K562 (cell line): ENCODE data around the gene NPNT.

ENCODE experiments used
- BRCA1 ChIP-seq, 2 experiments: fragments of 450-650 bp in 1 of 2; sonication (generic) in 1 of 2; formaldehyde crosslinking in 1 of 2; IDR thresholded peaks; 2 replicates each; pipeline versions ENCODE4 v1.5.0 to v1.6.1; 2017 to 2020; ENCODE audit warnings: mild to moderate bottlenecking in 1 of 2, missing genetic modification reagents in 1 of 2
- HDAC1 ChIP-seq, 2 experiments: fragments of 450-650 bp; IDR thresholded peaks; 2 replicates each; pipeline ENCODE4 v1.6.1; 2016 to 2017; ENCODE audit warnings: inconsistent platforms in 1 of 2, mild to moderate bottlenecking in 1 of 2, moderate library complexity in 1 of 2
- NFRKB ChIP-seq: fragments of 450-650 bp; IDR thresholded peaks from 2 replicates; pipeline ENCODE4 v1.6.1; 2016; ENCODE audit warnings: low read depth
- POLR2AphosphoS2 ChIP-seq: IDR thresholded peaks from 2 replicates; pipeline ENCODE4 v1.6.1; 2012; ENCODE audit warnings: low read length, improper control_type of control experiment
- SOX6 ChIP-seq: fragments of 450-650 bp; IDR thresholded peaks from 2 replicates; pipeline ENCODE4 v1.6.1; 2014; ENCODE audit warnings: mild to moderate bottlenecking
- ZNF124 ChIP-seq: sonication (generic); formaldehyde crosslinking; IDR thresholded peaks from 2 replicates; pipeline ENCODE4 v1.8.1; 2022; ENCODE audit warnings: missing genetic modification reagents
- ZNF24 ChIP-seq: fragments of 450-650 bp; IDR thresholded peaks from 2 replicates; pipeline ENCODE4 v1.6.1; 2016
- ZNF274 ChIP-seq: IDR thresholded peaks from 2 replicates; pipeline ENCODE4 v1.6.1; 2011; ENCODE audit warnings: low read depth, mild to moderate bottlenecking, low read length, moderate library complexity, borderline replicate concordance
- ZNF311 ChIP-seq: fragments of 250-450 bp; sonication (Bioruptor Pico); IDR thresholded peaks from 2 replicates; pipeline ENCODE4 v1.4.0; 2020; ENCODE audit warnings: mild to moderate bottlenecking, moderate library complexity
- ZZZ3 ChIP-seq: fragments of 450-650 bp; IDR thresholded peaks from 2 replicates; pipeline ENCODE4 v1.6.1; 2016; ENCODE audit warnings: antibody characterized with exemption, mild to moderate bottlenecking, moderate library complexity
- TF ChIP-seq, protein P1 (sequence below), 3 experiments: IDR thresholded peaks in 2 of 3; conservative IDR thresholded peaks in 1 of 3; 2 replicates each; pipeline ENCODE4 v1.5.1; 2011 to 2012; ENCODE audit warnings: low read length in 3 of 3, mild to moderate bottlenecking in 3 of 3, control low read depth in 2 of 3, improper control_type of control experiment in 1 of 3, inconsistent platforms in 1 of 3, low read depth in 1 of 3, mixed read lengths in 1 of 3, moderate library complexity in 1 of 3; ENCODE audit not compliant: insufficient read depth in 2 of 3

GRCh38 chr4:105966051-105966450 lies 70.8 kb downstream of the NPNT start:
- TF ChIP-seq ZNF24 (no peak), HDAC1 (IDR thresholded peaks at IDR 0.05) (no peak), POLR2AphosphoS2 (no peak), SOX6 (no peak), ZZZ3 (no peak), ZNF124 (CRISPR knock-in tag) (no peak), BRCA1 (IDR thresholded peaks at IDR 0.05) (no peak), BRCA1 (CRISPR knock-in tag; IDR thresholded peaks at IDR 0.05) (no peak), ZNF311 (CRISPR knock-in tag) (no peak), NFRKB (no peak), ZNF274 (no peak)
- TF ChIP-seq, protein P1, sequence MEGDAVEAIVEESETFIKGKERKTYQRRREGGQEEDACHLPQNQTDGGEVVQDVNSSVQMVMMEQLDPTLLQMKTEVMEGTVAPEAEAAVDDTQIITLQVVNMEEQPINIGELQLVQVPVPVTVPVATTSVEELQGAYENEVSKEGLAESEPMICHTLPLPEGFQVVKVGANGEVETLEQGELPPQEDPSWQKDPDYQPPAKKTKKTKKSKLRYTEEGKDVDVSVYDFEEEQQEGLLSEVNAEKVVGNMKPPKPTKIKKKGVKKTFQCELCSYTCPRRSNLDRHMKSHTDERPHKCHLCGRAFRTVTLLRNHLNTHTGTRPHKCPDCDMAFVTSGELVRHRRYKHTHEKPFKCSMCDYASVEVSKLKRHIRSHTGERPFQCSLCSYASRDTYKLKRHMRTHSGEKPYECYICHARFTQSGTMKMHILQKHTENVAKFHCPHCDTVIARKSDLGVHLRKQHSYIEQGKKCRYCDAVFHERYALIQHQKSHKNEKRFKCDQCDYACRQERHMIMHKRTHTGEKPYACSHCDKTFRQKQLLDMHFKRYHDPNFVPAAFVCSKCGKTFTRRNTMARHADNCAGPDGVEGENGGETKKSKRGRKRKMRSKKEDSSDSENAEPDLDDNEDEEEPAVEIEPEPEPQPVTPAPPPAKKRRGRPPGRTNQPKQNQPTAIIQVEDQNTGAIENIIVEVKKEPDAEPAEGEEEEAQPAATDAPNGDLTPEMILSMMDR (IDR thresholded peaks at IDR 0.05 in 2 of 3, conservative IDR thresholded peaks at IDR 0.05 in 1 of 3; ENCODE audit: insufficient read depth in 2 of 3, low read depth in 1 of 3, low read length in 3 of 3): no peak
